Stimulated activated naive CD8-positive, alpha-beta T cell treated with anti-CD3 and anti-CD28 coated beads, Interleukin-15, amount 100 ng/mL, for 72 hours (primary cell): ENCODE data around the gene TRPT1.

Source experiments
- ATAC-seq: fragments of 150-1000 bp; cut with Tn5 transposase; 2 replicates; pipeline ENCODE4 v1.10.0; 2021; ENCODE audit warnings: mild to moderate bottlenecking, moderate library complexity
- DNase-seq, 2 donors: peaks; one replicate each; pipeline ENCODE4 v3.0.0; 2021 to 2022
- H3K27ac Mint-ChIP-seq, 2 donors: one replicate each; pipeline ENCODE4 v1.8.0; 2022; ENCODE audit warnings: mild to moderate bottlenecking in 2 of 2, mixed read lengths in 2 of 2, moderate library complexity in 2 of 2
- H3K27me3 Mint-ChIP-seq: one replicate; pipeline ENCODE4 v1.8.0; 2022; ENCODE audit warnings: mixed read lengths
- H3K4me1 Mint-ChIP-seq: one replicate; pipeline ENCODE4 v1.8.0; 2022; ENCODE audit warnings: mild to moderate bottlenecking, mixed read lengths
- H3K4me3 Mint-ChIP-seq, 2 donors: one replicate each; pipeline ENCODE4 v1.8.0; 2022; ENCODE audit warnings: mild to moderate bottlenecking in 2 of 2, mixed read lengths in 2 of 2, moderate library complexity in 1 of 2
- H3K9me3 Mint-ChIP-seq, 2 donors: one replicate each; pipeline ENCODE4 v1.8.0; 2022; ENCODE audit warnings: mixed read lengths in 2 of 2

The TRPT1 gene

GRCh38 chr11:64225608-64226506 lies at the start of gene TRPT1, which contains the start of gene NUDT22:
TSS of gene TRPT1 (minus strand) at chr11:64226186. CDS start at chr11:64225860, 326 bp downstream.
TSS of gene NUDT22 (plus strand) at chr11:64226274. CDS start at chr11:64226653, 379 bp downstream.
- peak; percentile 74 for ATAC-seq
- Mint-ChIP-seq H3K27ac (peak within 1 kb of the TSS; percentile 93 to 95), H3K9me3 (no peaks in the 10 kb centered on the region), H3K4me3 (peak within 1 kb of the TSS; percentile 91 to 93), H3K4me1 (peaks cover 60% of the 10 kb centered on the region), H3K27me3 (no peaks in the 10 kb centered on the region)
- DNase-seq = peak; percentile 89 to 92

- Mint-ChIP-seq H3K4me3 (no peak overlapping the region), H3K4me1 (peaks cover 16% of the 10 kb centered on the region), H3K27me3 (no peaks in the 10 kb centered on the region), H3K27ac (no peak overlapping the region), H3K9me3 (no peaks in the 10 kb centered on the region)
- no peak for DNase-seq
- ATAC-seq = no peak
These were observed 49.2 kb upstream of the TRPT1 start for GRCh38 chr11:64275031-64275800.

GRCh38 chr11:64269540-64270220 lies 43.7 kb upstream of the TRPT1 start:
- H3K27ac Mint-ChIP-seq = peak overlapping the region; percentile 98 to 99
- no peaks in the 10 kb centered on the region for H3K9me3 Mint-ChIP-seq
- H3K27me3 Mint-ChIP-seq = no peaks in the 10 kb centered on the region
- peaks cover 37% of the 10 kb centered on the region for H3K4me1 Mint-ChIP-seq
- H3K4me3 Mint-ChIP-seq = peak overlapping the region; percentile 94 to 99
- ATAC-seq (peak; percentile 80), DNase-seq (peak; percentile 97 to 98)

GRCh38 chr11:64268893-64269539 lies 43.0 kb upstream of the TRPT1 start:
- peak overlapping the region; percentile 98 to 99 for H3K27ac Mint-ChIP-seq
- ATAC-seq = peak; percentile 44

GRCh38 chr11:64268025-64268892 lies 42.3 kb upstream of the TRPT1 start:
- Mint-ChIP-seq H3K4me1 (peaks cover 37% of the 10 kb centered on the region), H3K27me3 (no peaks in the 10 kb centered on the region)

More at GRCh38 chr11:64268893-64269539, 43.0 kb upstream of the TRPT1 start:
- Mint-ChIP-seq H3K4me1 (peaks cover 37% of the 10 kb centered on the region), H3K9me3 (no peaks in the 10 kb centered on the region), H3K27me3 (no peaks in the 10 kb centered on the region), H3K4me3 (peak overlapping the region; percentile 94 to 99)
- DNase-seq = peak; percentile 35 to 65

GRCh38 chr11:64267207-64267945 lies 41.4 kb upstream of the TRPT1 start:
- Mint-ChIP-seq H3K27me3 (no peaks in the 10 kb centered on the region), H3K4me1 (peaks cover 35% of the 10 kb centered on the region), H3K27ac (peak overlapping the region in 1 of 2 donors; percentile 67), H3K4me3 (peak overlapping the region; percentile 94 to 99), H3K9me3 (no peaks in the 10 kb centered on the region)
- ATAC-seq (no peak), DNase-seq (no peak)

More at GRCh38 chr11:64268025-64268892, 42.3 kb upstream of the TRPT1 start:
- DNase-seq = peak in 1 of 2 donors; percentile 19
- H3K27ac Mint-ChIP-seq = peak overlapping the region; percentile 98 to 99
- H3K4me3 Mint-ChIP-seq = peak overlapping the region; percentile 94 to 99
- H3K9me3 Mint-ChIP-seq = no peaks in the 10 kb centered on the region
- ATAC-seq = no peak

GRCh38 chr11:64266339-64266738 lies 40.4 kb upstream of the TRPT1 start:
- H3K4me3 Mint-ChIP-seq = no peak overlapping the region
- no peaks in the 10 kb centered on the region for H3K27me3 Mint-ChIP-seq
- no peaks in the 10 kb centered on the region for H3K9me3 Mint-ChIP-seq
- ATAC-seq (no peak), DNase-seq (no peak)
- peaks cover 26% of the 10 kb centered on the region for H3K4me1 Mint-ChIP-seq
- H3K27ac Mint-ChIP-seq = no peak overlapping the region

GRCh38 chr11:64265176-64266160 lies 39.5 kb upstream of the TRPT1 start:
- no peak for DNase-seq
- Mint-ChIP-seq H3K4me3 (no peak overlapping the region), H3K9me3 (no peaks in the 10 kb centered on the region), H3K27me3 (no peaks in the 10 kb centered on the region), H3K4me1 (peaks cover 24% of the 10 kb centered on the region), H3K27ac (no peak overlapping the region)
- ATAC-seq = no peak

GRCh38 chr11:64264371-64264852 lies 38.4 kb upstream of the TRPT1 start:
- Mint-ChIP-seq H3K4me1 (peaks cover 30% of the 10 kb centered on the region), H3K27me3 (no peaks in the 10 kb centered on the region), H3K27ac (no peak overlapping the region), H3K4me3 (no peak overlapping the region), H3K9me3 (no peaks in the 10 kb centered on the region)
- DNase-seq (no peak), ATAC-seq (no peak)

- DNase-seq (no peak), ATAC-seq (no peak)
These were observed 37.9 kb upstream of the TRPT1 start for GRCh38 chr11:64263947-64264317.

GRCh38 chr11:64263021-64263946 lies 37.3 kb upstream of the TRPT1 start:
- H3K4me1 Mint-ChIP-seq = peaks cover 23% of the 10 kb centered on the region
- H3K9me3 Mint-ChIP-seq = no peaks in the 10 kb centered on the region
- no peak overlapping the region for H3K4me3 Mint-ChIP-seq
- no peak overlapping the region for H3K27ac Mint-ChIP-seq
- DNase-seq (no peak), ATAC-seq (no peak)
- no peaks in the 10 kb centered on the region for H3K27me3 Mint-ChIP-seq

More at GRCh38 chr11:64263947-64264317, 37.9 kb upstream of the TRPT1 start:
- Mint-ChIP-seq H3K27me3 (no peaks in the 10 kb centered on the region), H3K4me3 (no peak overlapping the region), H3K27ac (no peak overlapping the region), H3K9me3 (no peaks in the 10 kb centered on the region), H3K4me1 (peaks cover 29% of the 10 kb centered on the region)
